HepG2 (cell line): ENCODE measurements around the gene P3R3URF. TPM values are rescaled to one million over a fixed set of nuclear protein-coding genes. Genes with fewer than 3 reads are reported as not detected.

Experiments
- FIP1L1 ChIP-seq: fragments of 200-400 bp; formaldehyde crosslinking; IDR thresholded peaks from 2 replicates; pipeline ENCODE4 v1.6.1; 2018; ENCODE audit warnings: low read depth, mild to moderate bottlenecking, low read length, moderate library complexity, borderline replicate concordance; ENCODE audit not compliant: insufficient read depth
- FOSL1 ChIP-seq: sonication (generic); formaldehyde crosslinking; IDR thresholded peaks from 2 replicates; pipeline ENCODE4 v1.9.0; 2021; ENCODE audit warnings: missing genetic modification reagents, borderline replicate concordance
- FOXP1 ChIP-seq, 2 experiments: fragments of 450-650 bp in 1 of 2; IDR thresholded peaks; 2 replicates each; pipeline ENCODE4 v1.6.1; 2017 to 2018; ENCODE audit warnings: antibody characterized with exemption in 1 of 2
- GPN1 ChIP-seq: sonication (generic); formaldehyde crosslinking; IDR thresholded peaks from 2 replicates; pipeline ENCODE4 v1.5.1; 2020; ENCODE audit warnings: missing genetic modification reagents, borderline replicate concordance
- HNF4G ChIP-seq, 2 experiments: sonication (generic) in 1 of 2; formaldehyde crosslinking in 1 of 2; IDR thresholded peaks; 2 replicates each; pipeline versions ENCODE4 v1.4.0 to v1.6.1; 2011 to 2020; ENCODE audit warnings: borderline replicate concordance in 2 of 2, low read depth in 2 of 2, mild to moderate bottlenecking in 2 of 2, low read length in 1 of 2, missing genetic modification reagents in 1 of 2, moderate library complexity in 1 of 2
- MBNL3 ChIP-seq: fragments of 250-450 bp; sonication (Bioruptor Pico); conservative IDR thresholded peaks from 2 replicates; pipeline ENCODE4 v1.8.0; 2022; ENCODE audit warnings: mild to moderate bottlenecking, inconsistent platforms
- NONO ChIP-seq, 2 experiments: fragments of 450-650 bp in 1 of 2; sonication (generic) in 1 of 2; formaldehyde crosslinking in 1 of 2; IDR thresholded peaks in 1 of 2; conservative IDR thresholded peaks in 1 of 2; 2 replicates each; pipeline versions ENCODE4 v1.6.1 to v1.8.0; 2017 to 2022; ENCODE audit warnings: mild to moderate bottlenecking in 1 of 2, missing genetic modification reagents in 1 of 2, moderate library complexity in 1 of 2
- PAWR ChIP-seq: sonication (generic); formaldehyde crosslinking; IDR thresholded peaks from 2 replicates; pipeline ENCODE4 v1.4.0; 2020; ENCODE audit warnings: missing genetic modification reagents, mild to moderate bottlenecking, borderline replicate concordance
- SIX1 ChIP-seq: sonication (generic); formaldehyde crosslinking; IDR thresholded peaks from 2 replicates; pipeline ENCODE4 v1.4.0; 2020; ENCODE audit warnings: missing genetic modification reagents, borderline replicate concordance
- SMARCC2 ChIP-seq: fragments of 450-650 bp; IDR thresholded peaks from 2 replicates; pipeline ENCODE4 v1.6.1; 2017; ENCODE audit warnings: antibody characterized with exemption, mild to moderate bottlenecking
- TMF1 ChIP-seq: sonication (generic); formaldehyde crosslinking; IDR thresholded peaks from 2 replicates; pipeline ENCODE4 v1.8.1; 2022; ENCODE audit warnings: low read depth, missing genetic modification reagents
- ZNF562 ChIP-seq: sonication (generic); formaldehyde crosslinking; IDR thresholded peaks from 2 replicates; pipeline ENCODE4 v1.8.0; 2022; ENCODE audit warnings: missing genetic modification reagents, borderline replicate concordance
- ZNF720 ChIP-seq: sonication (generic); formaldehyde crosslinking; IDR thresholded peaks from 2 replicates; pipeline ENCODE4 v1.4.0; 2020; ENCODE audit warnings: missing genetic modification reagents
- polyA plus RNA-seq, 8 experiments: library from polyadenylated mRNA; depleted of rRNA in 3 of 8; stranded (reverse) in 7 of 8; unstranded in 1 of 8; fragments of >200 nt; fragmentation: Illumina TruSeq in 4 of 8; extraction: Trizol in 4 of 8; gene quantifications; 2 replicates each; pipeline versions ENCODE4 v1.2.1 to v1.2.3, GENCODE V29; 2011 to 2016; ENCODE audit warnings: low read depth in 4 of 8, missing spikeins in 1 of 8, mixed read lengths in 1 of 8; ENCODE audit not compliant: insufficient read depth in 1 of 8
- total RNA-seq, 5 experiments: library from RNA; depleted of rRNA; stranded (reverse); fragments of >200 nt; fragmentation: Illumina TruSeq; extraction: Trizol; gene quantifications; 2 replicates each; pipeline ENCODE4 v1.2.3, GENCODE V29; 2016; ENCODE audit warnings: low read depth in 1 of 5
- TF ChIP-seq, protein P1 (sequence below): IDR thresholded peaks from 2 replicates; pipeline ENCODE4 v1.6.1; 2016; ENCODE audit warnings: control low read depth
- TF ChIP-seq, protein P2 (sequence below): sonication (generic); formaldehyde crosslinking; IDR thresholded peaks from 2 replicates; pipeline ENCODE4 v1.8.1; 2022; ENCODE audit warnings: low read depth, mild to moderate bottlenecking, missing genetic modification reagents
- TF ChIP-seq, protein P3 (sequence below): sonication (generic); formaldehyde crosslinking; IDR thresholded peaks from 2 replicates; pipeline ENCODE4 v1.4.0; 2020; ENCODE audit warnings: mild to moderate bottlenecking, low read depth, missing genetic modification reagents
- TF ChIP-seq, protein P4 (sequence below): sonication (generic); formaldehyde crosslinking; IDR thresholded peaks from 2 replicates; pipeline ENCODE4 v1.4.0; 2020; ENCODE audit warnings: missing genetic modification reagents
- TF ChIP-seq, protein P5 (sequence below): sonication (generic); formaldehyde crosslinking; IDR thresholded peaks from 2 replicates; pipeline ENCODE4 v1.5.1; 2020; ENCODE audit warnings: missing genetic modification reagents, mild to moderate bottlenecking, borderline replicate concordance

P3R3URF gene
- total and polyA plus RNA-seq, 2 of the 13 experiments (the other 11 are each of a cell fraction or from before 2014, with no cell fraction given), result not detected

DNA sequence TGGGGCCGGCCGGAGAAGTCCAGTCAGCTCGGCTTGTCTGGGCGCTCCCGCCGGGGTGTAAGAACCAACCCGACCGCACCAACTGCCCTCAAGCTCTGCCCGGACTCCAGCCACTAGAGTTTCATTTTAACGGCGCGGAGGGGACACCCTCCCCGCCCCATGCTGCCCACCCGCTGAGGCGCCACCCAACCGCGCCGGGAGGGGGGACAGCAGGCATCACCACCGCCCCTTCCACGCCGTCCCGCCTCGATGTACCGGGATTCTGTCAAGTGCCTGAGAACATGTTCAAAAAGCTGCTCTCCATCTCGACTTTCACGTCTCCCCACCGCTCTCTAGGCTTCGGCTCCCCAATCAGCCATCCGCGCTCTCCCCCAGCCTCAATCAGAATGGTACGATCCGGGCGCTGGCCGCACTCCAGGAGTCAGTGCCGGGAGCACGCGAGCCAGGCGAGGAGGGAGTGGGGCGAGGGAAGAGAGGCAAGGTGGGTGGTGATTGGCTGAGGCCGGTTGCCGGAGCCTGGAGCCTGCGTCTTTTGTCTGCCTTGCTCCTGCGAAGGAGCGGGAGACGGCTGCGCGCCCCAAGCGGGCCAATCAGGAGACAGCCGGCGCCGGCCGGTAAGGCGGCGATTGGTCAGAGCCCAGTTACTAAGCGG, 43.6 kb downstream of the P3R3URF start, which contains the start of gene PIK3R3 (continued):
- TF ChIP-seq, protein P1, sequence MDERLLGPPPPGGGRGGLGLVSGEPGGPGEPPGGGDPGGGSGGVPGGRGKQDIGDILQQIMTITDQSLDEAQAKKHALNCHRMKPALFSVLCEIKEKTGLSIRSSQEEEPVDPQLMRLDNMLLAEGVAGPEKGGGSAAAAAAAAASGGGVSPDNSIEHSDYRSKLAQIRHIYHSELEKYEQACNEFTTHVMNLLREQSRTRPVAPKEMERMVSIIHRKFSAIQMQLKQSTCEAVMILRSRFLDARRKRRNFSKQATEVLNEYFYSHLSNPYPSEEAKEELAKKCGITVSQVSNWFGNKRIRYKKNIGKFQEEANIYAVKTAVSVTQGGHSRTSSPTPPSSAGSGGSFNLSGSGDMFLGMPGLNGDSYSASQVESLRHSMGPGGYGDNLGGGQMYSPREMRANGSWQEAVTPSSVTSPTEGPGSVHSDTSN (CRISPR knock-in tag), result no peak
- TF ChIP-seq NONO (IDR thresholded peaks at IDR 0.05) (peak; percentile 98; the same call in 1 of the 2 replicates), NONO (CRISPR knock-in tag; conservative IDR thresholded peaks at IDR 0.05) (peak; percentile 96), SIX1 (no peak), ZNF562 (CRISPR knock-in tag) (peak; percentile 98), FOSL1 (0 out of 2 replicates have a peak, but pooled peaks have one; percentile 26), FIP1L1 (no peak), SMARCC2 (no peak), GPN1 (CRISPR knock-in tag) (peak; percentile 90; the same call in 1 of the 2 replicates), PAWR (CRISPR knock-in tag) (no peak), HNF4G (IDR thresholded peaks at IDR 0.05; ENCODE audit: borderline replicate concordance, low read depth, low read length) (no peak), HNF4G (CRISPR knock-in tag; IDR thresholded peaks at IDR 0.05; ENCODE audit: borderline replicate concordance, low read depth) (no peak), MBNL3 (CRISPR knock-in tag) (no peak), FOXP1 (IDR thresholded peaks at IDR 0.05) (no peak), FOXP1 (CRISPR knock-in tag; IDR thresholded peaks at IDR 0.05) (0 out of 2 replicates have a peak, but pooled peaks have one; percentile 6), TMF1 (peak; percentile 98), ZNF720 (CRISPR knock-in tag) (peak; percentile 88; the same call in 1 of the 2 replicates)
- TF ChIP-seq, protein P2, sequence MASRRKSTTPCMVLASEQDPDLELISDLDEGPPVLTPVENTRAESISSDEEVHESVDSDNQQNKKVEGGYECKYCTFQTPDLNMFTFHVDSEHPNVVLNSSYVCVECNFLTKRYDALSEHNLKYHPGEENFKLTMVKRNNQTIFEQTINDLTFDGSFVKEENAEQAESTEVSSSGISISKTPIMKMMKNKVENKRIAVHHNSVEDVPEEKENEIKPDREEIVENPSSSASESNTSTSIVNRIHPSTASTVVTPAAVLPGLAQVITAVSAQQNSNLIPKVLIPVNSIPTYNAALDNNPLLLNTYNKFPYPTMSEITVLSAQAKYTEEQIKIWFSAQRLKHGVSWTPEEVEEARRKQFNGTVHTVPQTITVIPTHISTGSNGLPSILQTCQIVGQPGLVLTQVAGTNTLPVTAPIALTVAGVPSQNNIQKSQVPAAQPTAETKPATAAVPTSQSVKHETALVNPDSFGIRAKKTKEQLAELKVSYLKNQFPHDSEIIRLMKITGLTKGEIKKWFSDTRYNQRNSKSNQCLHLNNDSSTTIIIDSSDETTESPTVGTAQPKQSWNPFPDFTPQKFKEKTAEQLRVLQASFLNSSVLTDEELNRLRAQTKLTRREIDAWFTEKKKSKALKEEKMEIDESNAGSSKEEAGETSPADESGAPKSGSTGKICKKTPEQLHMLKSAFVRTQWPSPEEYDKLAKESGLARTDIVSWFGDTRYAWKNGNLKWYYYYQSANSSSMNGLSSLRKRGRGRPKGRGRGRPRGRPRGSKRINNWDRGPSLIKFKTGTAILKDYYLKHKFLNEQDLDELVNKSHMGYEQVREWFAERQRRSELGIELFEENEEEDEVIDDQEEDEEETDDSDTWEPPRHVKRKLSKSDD (CRISPR knock-in tag), result 0 out of 2 replicates have a peak, but pooled peaks have one; percentile 32
- TF ChIP-seq, protein P3, sequence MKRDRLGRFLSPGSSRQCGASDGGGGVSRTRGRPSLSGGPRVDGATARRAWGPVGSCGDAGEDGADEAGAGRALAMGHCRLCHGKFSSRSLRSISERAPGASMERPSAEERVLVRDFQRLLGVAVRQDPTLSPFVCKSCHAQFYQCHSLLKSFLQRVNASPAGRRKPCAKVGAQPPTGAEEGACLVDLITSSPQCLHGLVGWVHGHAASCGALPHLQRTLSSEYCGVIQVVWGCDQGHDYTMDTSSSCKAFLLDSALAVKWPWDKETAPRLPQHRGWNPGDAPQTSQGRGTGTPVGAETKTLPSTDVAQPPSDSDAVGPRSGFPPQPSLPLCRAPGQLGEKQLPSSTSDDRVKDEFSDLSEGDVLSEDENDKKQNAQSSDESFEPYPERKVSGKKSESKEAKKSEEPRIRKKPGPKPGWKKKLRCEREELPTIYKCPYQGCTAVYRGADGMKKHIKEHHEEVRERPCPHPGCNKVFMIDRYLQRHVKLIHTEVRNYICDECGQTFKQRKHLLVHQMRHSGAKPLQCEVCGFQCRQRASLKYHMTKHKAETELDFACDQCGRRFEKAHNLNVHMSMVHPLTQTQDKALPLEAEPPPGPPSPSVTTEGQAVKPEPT (CRISPR knock-in tag), result peak; percentile 94
- TF ChIP-seq, protein P4, sequence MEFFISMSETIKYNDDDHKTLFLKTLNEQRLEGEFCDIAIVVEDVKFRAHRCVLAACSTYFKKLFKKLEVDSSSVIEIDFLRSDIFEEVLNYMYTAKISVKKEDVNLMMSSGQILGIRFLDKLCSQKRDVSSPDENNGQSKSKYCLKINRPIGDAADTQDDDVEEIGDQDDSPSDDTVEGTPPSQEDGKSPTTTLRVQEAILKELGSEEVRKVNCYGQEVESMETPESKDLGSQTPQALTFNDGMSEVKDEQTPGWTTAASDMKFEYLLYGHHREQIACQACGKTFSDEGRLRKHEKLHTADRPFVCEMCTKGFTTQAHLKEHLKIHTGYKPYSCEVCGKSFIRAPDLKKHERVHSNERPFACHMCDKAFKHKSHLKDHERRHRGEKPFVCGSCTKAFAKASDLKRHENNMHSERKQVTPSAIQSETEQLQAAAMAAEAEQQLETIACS (CRISPR knock-in tag), result peak; percentile 67; the same call in 1 of the 2 replicates
- TF ChIP-seq, protein P5, sequence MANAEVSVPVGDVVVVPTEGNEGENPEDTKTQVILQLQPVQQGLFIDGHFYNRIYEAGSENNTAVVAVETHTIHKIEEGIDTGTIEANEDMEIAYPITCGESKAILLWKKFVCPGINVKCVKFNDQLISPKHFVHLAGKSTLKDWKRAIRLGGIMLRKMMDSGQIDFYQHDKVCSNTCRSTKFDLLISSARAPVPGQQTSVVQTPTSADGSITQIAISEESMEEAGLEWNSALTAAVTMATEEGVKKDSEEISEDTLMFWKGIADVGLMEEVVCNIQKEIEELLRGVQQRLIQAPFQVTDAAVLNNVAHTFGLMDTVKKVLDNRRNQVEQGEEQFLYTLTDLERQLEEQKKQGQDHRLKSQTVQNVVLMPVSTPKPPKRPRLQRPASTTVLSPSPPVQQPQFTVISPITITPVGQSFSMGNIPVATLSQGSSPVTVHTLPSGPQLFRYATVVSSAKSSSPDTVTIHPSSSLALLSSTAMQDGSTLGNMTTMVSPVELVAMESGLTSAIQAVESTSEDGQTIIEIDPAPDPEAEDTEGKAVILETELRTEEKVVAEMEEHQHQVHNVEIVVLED, result peak; percentile 69
